Ascending aorta (tissue), 2 donors: Measurements from ENCODE around the gene BAIAP2L2. TPM values are rescaled to one million over a fixed set of nuclear protein-coding genes. Genes with fewer than 3 reads are reported as not detected.

Experiments used
- DNase-seq, 2 donors: peaks; one replicate each; pipeline ENCODE4 v3.0.0-alpha.2; 2019; ENCODE audit warnings: low spot score in 2 of 2
- H3K27ac ChIP-seq, 2 donors: fragments of 200-600 bp; sonication (generic); one replicate each; pipeline ENCODE4 v1.5.1; 2016 to 2017; ENCODE audit warnings: mild to moderate bottlenecking in 1 of 2
- H3K27me3 ChIP-seq: fragments of 200-600 bp; sonication (generic); one replicate; pipeline ENCODE4 v1.5.1; 2017
- H3K36me3 ChIP-seq, 2 donors: fragments of 200-600 bp; sonication (generic); one replicate each; pipeline ENCODE4 v1.5.1; 2016
- H3K4me1 ChIP-seq, 2 donors: fragments of 200-600 bp; sonication (generic); one replicate each; pipeline ENCODE4 v1.5.1; 2016 to 2017; ENCODE audit warnings: mild to moderate bottlenecking in 1 of 2
- H3K4me3 ChIP-seq, 2 donors: fragments of 200-600 bp; sonication (generic); one replicate each; pipeline ENCODE4 v1.5.1; 2016 to 2017; ENCODE audit warnings: mild to moderate bottlenecking in 1 of 2
- H3K9me3 ChIP-seq, 2 donors: fragments of 200-600 bp; sonication (generic); one replicate each; pipeline ENCODE4 v1.5.1; 2016
- CTCF ChIP-seq, 3 experiments: fragments of 200-600 bp in 2 of 3; fragments of 450-650 bp in 1 of 3; sonication (generic) in 2 of 3; IDR thresholded peaks; one replicate each; pipeline ENCODE4 v1.5.1; 2016 to 2019; ENCODE audit warnings: antibody characterized with exemption in 3 of 3, mild to moderate bottlenecking in 1 of 3, moderate library complexity in 1 of 3
- intact Hi-C: fragments of 100-400 bp; cut with DNase I; formaldehyde crosslinking; loops from one replicate; pipeline ENCODE4 v1.15.1; 2023
- total RNA-seq: library from RNA; depleted of rRNA; stranded (reverse); fragments of >200 nt; gene quantifications from one replicate; pipeline ENCODE4 v1.1.0, GENCODE V29; 2016

Gene BAIAP2L2
- total RNA-seq, 1 donor from 2014 or later = not detected

- Histone ChIP-seq H3K27me3 (no peaks in the 10 kb centered on the region), H3K9me3 (no peaks in the 10 kb centered on the region), H3K36me3 (peaks cover 40% of the 10 kb centered on the region in 2 donors), H3K27ac (no peak overlapping the region), H3K4me1 (peaks cover 4 to 12% of the 10 kb centered on the region in 2 donors), H3K4me3 (no peak overlapping the region)
- TF ChIP-seq CTCF (IDR thresholded peaks at IDR 0.05) = no peak
- no peak for DNase-seq
- intact Hi-C loops = no loop called here
Measured at GRCh38 chr22:38075961-38076360, 34.5 kb downstream of the BAIAP2L2 start.

- H3K27me3 ChIP-seq = no peaks in the 10 kb centered on the region
- DNase-seq = no peak
- intact Hi-C loops = no loop called here
- H3K9me3 ChIP-seq = no peaks in the 10 kb centered on the region
- peaks cover 40% of the 10 kb centered on the region in 2 donors for H3K36me3 ChIP-seq
- no peak for TF ChIP-seq CTCF (IDR thresholded peaks at IDR 0.05)
- H3K27ac ChIP-seq = no peak overlapping the region
- no peak overlapping the region for H3K4me3 ChIP-seq
- peaks cover 9 to 15% of the 10 kb centered on the region in 2 donors for H3K4me1 ChIP-seq
Measured at GRCh38 chr22:38075105-38075825, 35.2 kb downstream of the BAIAP2L2 start.

- intact Hi-C loops = no loop called here
- no peak for TF ChIP-seq CTCF (IDR thresholded peaks at IDR 0.05)
- DNase-seq = no peak
Measured at GRCh38 chr22:38074181-38075104, 36.0 kb downstream of the BAIAP2L2 start.

GRCh38 chr22:38073150-38074130 is 37.0 kb downstream of the BAIAP2L2 start:
- H3K36me3 ChIP-seq = peaks cover 40% of the 10 kb centered on the region in 2 donors
- H3K27ac ChIP-seq = peak overlapping the region in 1 of 2 donors; percentile 94
- H3K4me3 ChIP-seq = no peak overlapping the region
- no peak for TF ChIP-seq CTCF (IDR thresholded peaks at IDR 0.05)
- H3K9me3 ChIP-seq = no peaks in the 10 kb centered on the region
- H3K4me1 ChIP-seq = peaks cover 21 to 27% of the 10 kb centered on the region in 2 donors
- DNase-seq = no peak
- no peaks in the 10 kb centered on the region for H3K27me3 ChIP-seq
- intact Hi-C loops = no loop called here

More at GRCh38 chr22:38074181-38075104, 36.0 kb downstream of the BAIAP2L2 start:
- H3K4me3 ChIP-seq = no peak overlapping the region
- H3K27me3 ChIP-seq = no peaks in the 10 kb centered on the region
- H3K9me3 ChIP-seq = no peaks in the 10 kb centered on the region
- peaks cover 14 to 20% of the 10 kb centered on the region in 2 donors for H3K4me1 ChIP-seq
- peaks cover 40% of the 10 kb centered on the region in 2 donors for H3K36me3 ChIP-seq
- no peak overlapping the region for H3K27ac ChIP-seq
